A549 (cell line): ENCODE measurements around the gene LGI2. TPM values are rescaled to one million over a fixed set of nuclear protein-coding genes. Genes with fewer than 3 reads are reported as not detected.

Experiments used
- ATAC-seq, 2 experiments: fragments of 200-7000 bp in 1 of 2; fragments of >200 bp in 1 of 2; cut with Nextera tagmentation in 1 of 2; cut with Tn5 transposase in 1 of 2; 3 replicates each; pipeline versions ENCODE4 v1.8.0 to v1.9.1; 2018 to 2020; ENCODE audit warnings: mild to moderate bottlenecking in 1 of 2, moderate library complexity in 1 of 2
- CTCF ChIA-PET: fragments of 300-600 bp; sonication (Branson Sonifier 250); formaldehyde crosslinking; extraction: SDS; loops from one replicate; lab custom pipeline; 2021; ENCODE audit warnings: antibody characterized with exemption, inconsistent platforms; lab: Yijun Ruan, JAX
- POLR2A ChIA-PET: fragments of 350-600 bp; formaldehyde crosslinking; extraction: SDS; loops from one replicate; lab custom pipeline; 2021; ENCODE audit warnings: antibody characterized with exemption, inconsistent platforms; lab: Yijun Ruan, JAX
- DNase-seq, 2 experiments: peaks; one replicate each; pipeline versions ENCODE4 v3.0.0 to v3.0.0-alpha.2; 2011 to 2016; ENCODE audit warnings: low read depth in 1 of 2, low spot score in 1 of 2
- FAIRE-seq: peaks from 2 replicates; lab custom pipeline; 2011; peaks lifted over from hg19 to GRCh38; lab: Jason Lieb, UNC
- H3K27ac ChIP-seq, 2 experiments: fragments of >200 bp; sonication (Bioruptor Twin); formaldehyde crosslinking; 3 replicates each; pipeline ENCODE4 v1.5.1; 2016 to 2017
- H3K4me1 ChIP-seq: fragments of >200 bp; sonication (Bioruptor Twin); formaldehyde crosslinking; 3 replicates; pipeline ENCODE4 v1.6.1; 2016
- H3K4me2 ChIP-seq: fragments of >200 bp; sonication (Bioruptor Twin); formaldehyde crosslinking; 3 replicates; pipeline ENCODE4 v1.6.1; 2016
- H3K4me3 ChIP-seq: fragments of >200 bp; sonication (Bioruptor Twin); formaldehyde crosslinking; 3 replicates; pipeline ENCODE4 v1.5.1; 2016
- H3K9me3 ChIP-seq: fragments of >200 bp; sonication (Bioruptor Twin); formaldehyde crosslinking; 3 replicates; pipeline ENCODE4 v1.6.1; 2016
- BCL3 ChIP-seq: fragments of >200 bp; sonication (Bioruptor Twin); formaldehyde crosslinking; IDR thresholded peaks from 3 replicates; pipeline ENCODE4 v1.6.1; 2016
- BHLHE40 ChIP-seq: IDR thresholded peaks from 2 replicates; pipeline ENCODE4 v1.6.1; 2012; ENCODE audit warnings: low read depth, low read length, inconsistent platforms
- CHD2 ChIP-seq: fragments of 150-350 bp; IDR thresholded peaks from 2 replicates; pipeline ENCODE4 v1.6.1; 2014; ENCODE audit warnings: low read length; ENCODE audit not compliant: partially characterized antibody
- CTCF ChIP-seq: fragments of >200 bp; sonication (Bioruptor Twin); formaldehyde crosslinking; IDR thresholded peaks from 3 replicates; pipeline ENCODE4 v1.5.1; 2016
- EHF ChIP-seq: fragments of 250-450 bp; sonication (Bioruptor Pico); IDR thresholded peaks from 2 replicates; pipeline ENCODE4 v1.5.0; 2020; ENCODE audit warnings: mild to moderate bottlenecking
- ELK1 ChIP-seq: fragments of 150-350 bp; IDR thresholded peaks from 2 replicates; pipeline ENCODE4 v1.6.1; 2014; ENCODE audit warnings: low read depth, mild to moderate bottlenecking, low read length
- GATA3 ChIP-seq: IDR thresholded peaks from 2 replicates; pipeline ENCODE4 v1.6.1; 2012; ENCODE audit warnings: borderline replicate concordance
- HOXB5 ChIP-seq: fragments of 250-450 bp; sonication (Bioruptor Pico); IDR thresholded peaks from 2 replicates; pipeline ENCODE4 v1.5.0; 2020; ENCODE audit warnings: mild to moderate bottlenecking, moderate library complexity
- KDM5A ChIP-seq: fragments of 200-600 bp; sonication (generic); IDR thresholded peaks from 2 replicates; pipeline ENCODE4 v1.6.1; 2016; ENCODE audit warnings: antibody characterized with exemption, mild to moderate bottlenecking
- MAFK ChIP-seq: fragments of 450-650 bp; IDR thresholded peaks from 2 replicates; pipeline ENCODE4 v1.6.1; 2014; ENCODE audit not compliant: partially characterized antibody
- MAX ChIP-seq: IDR thresholded peaks from 2 replicates; pipeline ENCODE4 v1.6.1; 2012
- NR3C1 ChIP-seq: fragments of >200 bp; sonication (Bioruptor Twin); formaldehyde crosslinking; IDR thresholded peaks from 3 replicates; pipeline ENCODE4 v1.6.1; 2017
- RARB ChIP-seq: fragments of 250-450 bp; sonication (Bioruptor Pico); IDR thresholded peaks from 2 replicates; pipeline ENCODE4 v1.8.0; 2021; ENCODE audit warnings: mild to moderate bottlenecking, moderate library complexity
- RCOR1 ChIP-seq: fragments of 150-350 bp; IDR thresholded peaks from 2 replicates; pipeline ENCODE4 v1.6.1; 2014; ENCODE audit warnings: antibody characterized with exemption, low read length, low read depth
- RNF2 ChIP-seq: fragments of 200-600 bp; sonication (generic); IDR thresholded peaks from 2 replicates; pipeline ENCODE4 v1.6.1; 2016; ENCODE audit warnings: low read depth, mild to moderate bottlenecking, antibody characterized with exemption, moderate library complexity, borderline replicate concordance
- TFCP2L1 ChIP-seq: fragments of 250-450 bp; sonication (Bioruptor Pico); IDR thresholded peaks from 2 replicates; pipeline ENCODE4 v1.5.0; 2021; ENCODE audit warnings: mild to moderate bottlenecking
- ZNF302 ChIP-seq: fragments of 250-450 bp; sonication (Bioruptor Pico); IDR thresholded peaks from 2 replicates; pipeline ENCODE4 v1.9.0; 2021; ENCODE audit warnings: inconsistent platforms, mild to moderate bottlenecking, moderate library complexity
- WGBS: methylation state at CpG from one replicate; pipeline ENCODE4 v1.1.6; 2017; ENCODE audit errors: missing lambda C conversion rate; 5-methylcytosine and 5-hydroxymethylcytosine counted together
- polyA plus RNA-seq, 4 experiments: library from polyadenylated mRNA; depleted of rRNA in 3 of 4; stranded (reverse); fragments of >200 nt; fragmentation: RNase III in 1 of 4; extraction: RNeasy Plus Mini Kit Qiagen cat#74134 plus additional on column Dnase treatment in 1 of 4; gene quantifications; 2 replicates in 3 of 4; 3 replicates in 1 of 4; pipeline ENCODE4 v1.2.3, GENCODE V29; 2011 to 2017

The LGI2 gene
- polyA plus RNA-seq, 2 of the 4 experiments (the other 2 are of a cell fraction) = 0.05 to 0.14 TPM

GRCh38 chr4:25012655-25013054 lies 18.1 kb downstream of the LGI2 start (continued):
- TF ChIP-seq BCL3 = no peak
- no peak for TF ChIP-seq ELK1
- TF ChIP-seq RARB (CRISPR knock-in tag) = no peak

- CTCF ChIA-PET = interaction anchor here (0.9 to 1.3 kb wide), 2 partner anchors 31 to 33 kb away, joined by 3 to 4 read pairs; no protein-coding TSS in a partner anchor
- DNase-seq (no peak), FAIRE-seq (no peak), ATAC-seq (no peak)
- 54% methylated on average over 14 of the region's 14 CpGs for WGBS
- POLR2A ChIA-PET = no interaction called here
- H3K4me2 ChIP-seq = no peak overlapping the region
- TF ChIP-seq RNF2 = no peak
- no peaks in the 10 kb centered on the region for H3K4me1 ChIP-seq
- no peaks in the 10 kb centered on the region for H3K9me3 ChIP-seq
- no peak overlapping the region for H3K27ac ChIP-seq
- H3K4me3 ChIP-seq = no peak overlapping the region
Measured at GRCh38 chr4:25011135-25011866, 19.4 kb downstream of the LGI2 start.

GRCh38 chr4:25007598-25007997 lies 23.1 kb downstream of the LGI2 start:
- no peak for ATAC-seq
- Histone ChIP-seq H3K9me3 (no peaks in the 10 kb centered on the region), H3K4me2 (no peak overlapping the region)
- POLR2A ChIA-PET = no interaction called here
- CTCF ChIA-PET = no interaction called here
- 96% methylated on average over 2 of the region's 2 CpGs for whole genome bisulfite sequencing
- TF ChIP-seq CTCF = no peak
- no peak for TF ChIP-seq ELK1
- TF ChIP-seq KDM5A = no peak
- TF ChIP-seq ZNF302 = no peak
- TF ChIP-seq NR3C1 = no peak
- TF ChIP-seq CHD2 = no peak
- TF ChIP-seq, all 56 proteins: peak for 0
- FAIRE-seq (no peak), DNase-seq (no peak)
- H3K27ac ChIP-seq = no peak overlapping the region
- H3K4me3 ChIP-seq = no peak overlapping the region
- H3K4me1 ChIP-seq = no peaks in the 10 kb centered on the region

GRCh38 chr4:25002681-25003080 lies 28.1 kb downstream of the LGI2 start:
- TF ChIP-seq RCOR1 (no peak), MAX (no peak), HOXB5 (CRISPR knock-in tag) (no peak), MAFK (no peak), EHF (no peak), BCL3 (no peak), BHLHE40 (no peak), GATA3 (no peak), TFCP2L1 (CRISPR knock-in tag) (no peak), CHD2 (no peak)
- Histone ChIP-seq H3K4me2 (no peak overlapping the region), H3K9me3 (no peaks in the 10 kb centered on the region), H3K4me1 (no peaks in the 10 kb centered on the region), H3K27ac (no peak overlapping the region), H3K4me3 (no peak overlapping the region)
- no peak for ATAC-seq
- no peak for DNase-seq
- 25% methylated on average over 1 of the region's 1 CpG for WGBS
- CTCF ChIA-PET = no interaction called here
- POLR2A ChIA-PET = no interaction called here
- no peak for FAIRE-seq
